Measurements from ENCODE around the gene XKR8.
"Not testable (repeated sequence)": the region's sequence is repeated elsewhere in the genome, so short reads cannot be mapped to it uniquely, and the experiment has no call there.

XKR8 gene

DNA sequence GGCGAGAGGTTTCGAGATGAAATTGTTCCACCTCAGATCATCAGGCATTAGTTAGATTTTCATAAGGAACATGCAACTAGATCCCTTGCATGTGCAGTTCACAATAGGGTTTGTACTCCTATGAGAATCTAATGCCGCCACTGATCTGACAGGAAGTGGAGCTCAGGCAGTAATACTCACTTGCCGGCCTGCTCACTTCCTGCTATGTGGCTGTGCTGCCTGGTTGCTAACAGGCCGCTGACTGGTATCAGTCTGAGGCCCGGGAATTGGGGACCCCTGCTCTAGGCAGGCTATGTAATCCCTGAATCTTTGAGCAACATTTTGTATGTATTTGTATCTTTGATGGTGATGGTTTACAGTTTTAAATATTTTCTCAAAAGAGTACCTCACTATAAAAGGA is 32.5 kb downstream of the XKR8 start:
- DNase-seq (ENCODE audit: low read depth in 2 of 2), result peak in 1 of 2 donors; percentile 7

DNA sequence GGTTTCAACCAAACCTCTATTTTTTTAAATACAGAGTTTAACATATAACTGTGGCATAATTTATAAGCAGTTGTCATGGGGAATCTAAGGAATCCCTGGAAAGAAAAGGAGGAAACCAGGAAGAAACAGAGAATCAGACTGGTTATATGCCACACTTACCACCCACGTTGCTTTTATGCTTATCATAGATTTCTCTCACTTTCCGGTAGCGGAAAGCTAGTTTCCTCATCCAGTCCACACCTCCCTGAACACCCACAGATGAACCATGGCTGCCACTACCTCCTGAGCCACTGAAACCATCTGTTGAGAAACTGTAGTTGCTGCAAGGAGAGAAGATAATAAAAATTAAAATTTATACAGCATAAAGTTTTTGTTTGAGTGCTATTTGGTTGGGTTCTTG is 33.5 kb downstream of the XKR8 start:
- no peak for DNase-seq (ENCODE audit: low read depth in 2 of 2)

DNA sequence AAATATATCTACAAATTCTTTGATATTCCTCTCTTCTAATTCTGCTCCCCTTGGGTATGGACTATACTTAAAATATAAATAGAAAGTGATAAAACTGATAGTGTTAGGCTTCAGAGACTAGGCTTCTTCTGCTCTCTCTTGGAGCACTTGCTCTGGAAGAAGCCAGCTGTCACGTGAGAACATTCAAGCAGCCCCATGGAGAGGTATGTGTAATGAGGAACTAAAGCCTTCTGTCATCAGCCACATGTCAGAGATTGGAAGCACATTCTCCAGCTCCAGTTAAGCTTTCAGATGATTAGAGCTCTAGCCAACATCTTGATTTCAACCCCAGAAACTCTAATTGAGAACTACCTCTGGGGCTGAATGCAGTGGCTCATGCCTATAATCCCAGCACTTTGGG is 34.3 kb downstream of the XKR8 start:
- no peak for DNase-seq (ENCODE audit: low read depth in 2 of 2)

DNA sequence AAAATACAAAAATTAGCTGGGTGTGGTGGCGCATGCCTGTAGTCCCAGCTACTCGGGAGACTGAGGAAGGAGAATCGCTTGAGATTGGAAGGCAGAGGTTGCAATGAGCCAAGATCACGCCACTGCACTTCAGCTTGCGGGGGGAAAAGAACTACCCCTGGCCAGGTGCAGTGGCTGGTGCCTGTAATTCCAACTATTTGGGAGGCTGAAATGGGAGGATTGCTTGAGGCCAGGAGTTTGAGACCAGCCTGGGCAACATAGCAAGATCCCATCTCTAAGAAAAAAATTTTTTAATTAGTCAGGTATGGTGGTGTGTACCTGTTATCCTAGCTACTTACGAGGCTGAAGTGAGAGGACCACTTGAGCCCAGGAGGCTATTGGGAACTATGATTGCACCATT is 34.8 kb downstream of the XKR8 start:
- DNase-seq (ENCODE audit: low read depth in 2 of 2), result not testable (repeated sequence)

- no peak for DNase-seq (ENCODE audit: low read depth in 2 of 2)
Observed at GRCh38 chr1:27999055-27999454, 39.3 kb downstream of the XKR8 start.

- no peak for DNase-seq (ENCODE audit: low read depth in 2 of 2)
Observed at GRCh38 chr1:28002600-28002999, 42.8 kb downstream of the XKR8 start.

DNA sequence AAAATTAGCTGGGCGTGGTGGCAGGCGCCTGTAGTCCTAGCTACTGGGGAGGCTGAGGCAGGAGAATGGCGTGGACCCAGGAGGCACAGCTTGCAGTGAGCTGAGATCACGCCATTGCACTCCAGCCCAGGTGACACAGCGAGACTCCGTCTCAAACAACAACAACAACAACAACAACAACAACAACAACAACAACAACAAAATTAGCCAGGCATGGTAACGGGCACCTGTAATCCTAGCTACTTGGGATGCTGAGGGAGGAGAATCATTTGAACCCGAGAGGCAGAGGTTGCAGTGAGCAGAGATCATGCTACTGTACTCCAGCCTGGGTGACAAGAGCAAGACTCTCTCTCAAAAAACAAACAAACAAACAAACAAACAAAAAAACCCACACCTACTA is 43.3 kb downstream of the XKR8 start:
- DNase-seq (ENCODE audit: low read depth in 2 of 2), result not testable (repeated sequence)

GRCh38 chr1:28010969-28011368 is 51.2 kb downstream of the XKR8 start:
- no peak for DNase-seq (ENCODE audit: low read depth in 2 of 2)

All from stimulated activated CD4-positive, alpha-beta T cell treated with anti-CD3 and anti-CD28 coated beads, Interleukin-1b, Interleukin-23, amount 100 ng/mL, for 1 hour (primary cell).